NCI-H2196 treated with DMSO at 0.1 percent for 48 hours (cell line): ENCODE results near the gene ANO3.

Source experiments
- DNase-seq: peaks from one replicate; lab custom pipeline; 2025; ENCODE audit not compliant: unreplicated experiment; lab: John Stamatoyannopoulos, UW

The ANO3 gene

DNA sequence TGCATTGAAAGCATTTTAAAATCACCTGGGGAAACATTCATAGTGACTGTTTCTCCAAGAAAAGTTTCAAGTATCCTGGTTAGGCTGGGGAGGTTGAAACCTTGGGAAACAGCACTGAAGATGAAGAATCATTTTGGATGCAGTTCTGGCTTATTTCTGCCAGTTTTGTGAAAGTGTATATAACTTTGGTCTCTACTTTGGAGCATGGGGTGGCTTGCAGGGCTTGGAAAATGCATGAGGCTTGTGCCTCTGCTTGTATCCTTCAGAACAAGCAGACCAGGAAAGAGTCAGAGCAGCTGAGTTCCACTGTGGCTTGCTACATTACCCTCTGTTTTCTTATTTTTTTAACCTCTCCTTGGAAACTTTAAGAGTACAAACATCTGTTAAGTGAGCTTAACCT, 370.5 kb downstream of the ANO3 start:
- no peak for DNase-seq

DNA sequence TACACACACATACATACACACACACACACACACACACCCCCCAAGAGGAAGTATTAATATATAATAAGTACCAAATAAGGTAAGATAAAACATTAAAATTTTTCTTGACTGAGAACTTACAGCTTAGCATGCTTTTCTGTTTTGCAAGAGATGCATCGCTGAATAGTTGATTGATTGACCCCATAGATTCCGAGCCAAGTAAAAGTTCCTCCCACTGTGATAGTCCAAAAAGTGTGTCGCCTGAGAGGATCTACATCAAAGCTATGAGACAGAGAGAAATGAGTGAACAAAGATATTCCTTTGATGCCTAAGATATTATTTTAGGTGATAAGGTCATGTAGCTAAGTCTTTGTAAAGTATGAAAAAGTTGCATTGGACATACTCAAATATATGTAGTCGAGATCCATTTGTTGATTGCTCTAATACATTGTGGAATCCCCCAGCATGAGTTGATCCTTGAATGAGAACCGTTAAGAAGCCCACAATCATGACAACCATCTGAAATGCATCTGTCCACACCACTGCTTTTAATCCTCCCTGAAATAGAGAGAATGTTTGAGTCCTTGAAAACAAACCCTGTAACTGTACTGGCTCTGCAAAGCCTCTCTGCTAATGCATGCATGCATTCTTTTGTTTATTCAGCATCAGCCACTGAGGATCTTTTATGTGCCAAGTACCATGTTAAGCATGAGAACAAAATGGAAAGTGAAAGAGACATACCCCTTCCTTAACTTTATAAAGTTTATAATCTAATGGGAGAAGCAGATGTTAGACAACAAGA, 371.7 kb downstream of the ANO3 start:
- DNase-seq, result no peak

DNA sequence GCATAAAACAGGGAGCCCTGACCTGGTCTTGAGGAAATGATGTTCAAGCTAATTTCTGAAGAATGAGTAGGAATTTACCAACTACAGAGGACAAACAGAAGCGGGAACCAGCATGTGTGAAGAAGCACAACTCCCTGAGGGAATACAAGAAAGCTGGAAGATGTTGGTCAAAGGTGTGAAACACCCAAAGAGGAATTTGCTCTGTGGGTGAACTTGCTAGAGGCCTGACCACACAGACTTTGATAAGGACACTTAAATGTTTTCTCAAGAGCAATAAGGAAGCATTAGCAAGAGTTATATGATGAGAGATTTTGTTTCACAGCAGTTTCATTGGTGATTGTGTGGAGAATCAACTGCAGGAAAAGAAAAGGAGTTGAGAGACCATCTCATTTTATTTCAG, 372.3 kb downstream of the ANO3 start:
- no peak for DNase-seq

DNA sequence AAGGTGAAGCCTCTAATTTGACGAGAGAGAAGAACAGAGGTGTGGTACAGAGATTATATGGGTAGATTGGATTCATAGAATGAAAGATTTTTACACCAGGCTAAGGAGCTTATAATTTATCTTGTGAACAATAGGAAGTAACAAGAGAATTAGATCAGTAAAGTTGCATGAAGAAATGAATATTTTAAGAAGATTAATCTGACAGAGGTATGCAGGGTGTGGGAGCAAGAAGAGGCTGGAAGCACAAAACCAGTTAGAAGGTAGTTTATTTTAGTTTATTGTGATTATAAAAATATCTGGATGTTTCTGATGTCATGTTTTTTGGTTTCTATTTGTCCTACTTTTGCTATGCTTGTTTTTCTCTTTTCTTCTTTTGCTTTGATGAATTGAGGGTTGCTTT, 374.3 kb downstream of the ANO3 start:
- DNase-seq, result no peak

DNA sequence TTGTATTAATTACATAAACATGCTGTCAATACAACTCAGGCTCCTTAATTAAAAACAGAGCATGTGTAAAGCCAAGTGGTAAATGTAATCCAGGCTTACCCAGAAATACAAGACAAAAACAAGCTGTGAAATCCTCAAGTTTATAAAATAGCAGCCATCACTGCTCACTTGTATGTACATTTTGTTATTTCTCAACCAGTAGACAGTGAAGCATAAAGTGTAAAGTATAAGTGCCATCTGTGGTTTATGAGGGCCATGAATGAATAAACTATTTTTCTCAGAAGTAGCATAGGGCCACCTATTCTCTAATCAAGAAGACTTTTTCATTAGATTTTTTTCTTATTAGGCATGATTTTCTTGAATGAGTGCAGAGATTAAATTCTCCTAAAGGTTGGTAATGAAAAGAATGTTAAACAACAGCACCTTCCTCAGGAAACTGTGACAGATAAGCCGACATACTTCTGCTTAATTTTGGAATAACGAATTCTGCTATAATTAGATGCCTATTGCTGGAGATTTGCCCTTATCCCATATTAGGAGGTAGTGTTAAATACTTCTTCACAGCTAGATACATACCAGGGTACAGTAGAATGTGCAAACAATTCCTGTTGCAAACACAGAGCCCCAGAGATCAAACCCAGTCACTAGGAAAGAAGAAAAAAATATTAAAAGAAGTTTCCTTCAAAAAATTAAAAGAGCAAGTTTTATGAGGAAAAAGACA, 377.0 kb downstream of the ANO3 start:
- DNase-seq, result no peak

DNA sequence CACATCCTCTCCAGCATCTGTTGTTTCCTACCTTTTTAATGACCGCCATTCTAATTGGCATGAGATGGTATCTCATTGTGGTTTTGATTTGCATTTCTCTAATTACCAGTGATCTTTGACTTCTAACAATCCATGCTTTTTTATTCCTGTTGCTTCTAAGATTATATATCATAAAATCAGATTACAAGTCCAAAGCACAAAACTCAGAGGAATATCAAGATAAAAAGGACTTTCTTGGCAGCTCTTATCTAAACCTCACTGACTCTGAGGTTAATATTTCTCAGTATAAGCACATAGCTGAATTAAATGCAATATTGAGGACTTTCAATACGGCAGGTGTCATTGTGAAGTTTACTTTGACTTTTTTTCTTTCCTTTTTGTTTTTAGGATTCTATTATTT, 378.6 kb downstream of the ANO3 start:
- DNase-seq, result no peak

DNA sequence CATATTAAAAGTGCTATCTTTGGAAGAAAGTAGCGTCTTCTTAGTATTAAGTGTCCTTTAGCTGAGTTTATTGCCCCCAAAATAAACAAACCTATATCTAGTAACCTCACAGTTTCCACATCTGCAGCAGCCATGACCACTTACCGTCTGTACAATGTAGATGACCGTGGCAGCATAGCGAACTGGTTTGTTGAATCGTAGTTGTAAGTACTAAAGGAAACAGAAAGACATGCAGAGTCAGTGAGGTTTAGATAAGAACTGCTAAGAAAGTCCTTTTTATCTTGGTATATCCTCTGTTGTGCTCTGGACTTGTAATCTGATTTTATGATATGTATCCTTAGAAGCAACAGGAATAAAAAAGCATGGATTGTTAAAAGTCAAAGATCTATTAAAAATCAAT, 380.6 kb downstream of the ANO3 start:
- no peak for DNase-seq
